Stimulated activated CD4-positive, alpha-beta T cell treated with anti-CD3 and anti-CD28 coated beads, Interleukin-2, amount 100 ng/mL, for 48 hours (primary cell): ENCODE measurements around the gene GRIN3A.
"Not testable (repeated sequence)": the region's sequence is repeated elsewhere in the genome, so short reads cannot be mapped to it uniquely, and the experiment has no call there.

Experiments
- DNase-seq, 2 donors: peaks; one replicate each; pipeline ENCODE4 v3.0.0-alpha.2; 2020

GRIN3A gene

DNA sequence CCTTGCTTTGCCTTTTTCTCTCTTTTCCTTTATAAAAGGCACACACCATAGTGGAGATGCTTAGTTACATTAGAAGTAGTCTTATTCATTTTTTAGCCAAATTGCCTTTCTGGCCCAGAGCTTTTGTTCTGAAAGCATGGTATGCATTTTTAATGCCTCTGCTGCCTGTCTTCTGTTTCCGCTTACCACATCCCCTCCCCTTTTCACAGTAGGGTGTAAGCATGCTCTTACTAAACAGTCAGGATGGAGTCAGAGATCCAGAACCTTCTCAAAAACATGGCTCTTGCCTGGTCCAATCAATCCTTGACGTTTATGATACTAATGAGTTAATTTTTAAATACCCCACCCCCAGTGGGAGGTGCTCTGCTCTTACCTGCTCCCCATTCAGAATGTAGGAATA lies 166.1 kb downstream of the GRIN3A start:
- DNase-seq = no peak

DNA sequence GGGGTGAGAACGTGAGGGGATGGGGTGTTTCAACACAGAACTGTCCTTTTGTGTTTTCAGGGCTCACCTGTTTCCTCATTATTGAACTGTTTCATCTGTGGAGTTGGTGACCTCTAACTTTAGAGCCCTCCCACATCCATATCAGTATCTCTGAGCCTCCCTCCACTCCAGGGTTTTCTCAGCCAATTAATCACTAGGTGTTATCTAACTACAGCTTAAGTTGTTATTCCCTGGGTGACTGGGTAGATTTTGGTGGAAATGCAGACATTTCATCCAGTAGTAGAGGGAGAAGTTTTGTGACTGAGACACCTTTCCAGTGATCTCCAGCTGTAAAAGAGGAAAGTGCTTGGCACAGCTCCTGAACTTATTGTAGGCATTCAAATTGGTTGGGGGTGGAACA lies 167.3 kb downstream of the GRIN3A start:
- no peak for DNase-seq

DNA sequence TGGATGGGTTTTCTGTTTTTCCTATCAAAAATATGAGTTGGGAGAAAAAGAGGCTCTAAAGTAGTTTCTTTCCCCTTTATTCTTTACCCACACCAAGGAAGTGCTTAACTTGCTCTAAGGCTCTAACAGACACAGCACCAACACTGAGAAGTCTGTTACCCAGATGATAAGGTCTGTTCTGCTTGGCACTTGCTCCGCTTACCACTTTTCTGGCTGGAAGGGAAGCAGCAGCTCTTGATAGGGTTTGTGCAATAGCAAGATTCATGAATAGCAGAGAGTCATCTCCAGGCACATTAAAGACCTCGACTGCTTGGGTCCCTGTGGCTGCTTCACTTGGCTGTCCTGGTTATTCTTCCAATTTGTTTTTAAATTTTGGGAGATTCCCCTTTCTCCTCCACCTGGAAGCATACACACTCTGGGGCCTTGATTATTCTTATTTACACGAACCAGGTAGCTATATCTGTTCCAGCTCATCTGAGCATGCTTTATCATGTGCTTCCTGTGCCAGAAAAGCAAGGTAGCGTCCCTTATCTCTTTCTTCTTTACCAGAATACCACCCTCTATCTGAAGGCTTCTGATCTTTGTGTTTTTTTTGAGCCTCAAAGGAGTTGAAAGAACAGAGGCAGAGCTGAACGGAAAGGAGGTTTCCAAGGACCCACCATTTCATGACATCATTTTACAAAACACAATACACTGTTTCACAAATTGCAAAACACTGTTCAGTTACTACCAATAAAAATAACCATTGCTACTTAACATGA lies 168.5 kb downstream of the GRIN3A start:
- DNase-seq = no peak

DNA sequence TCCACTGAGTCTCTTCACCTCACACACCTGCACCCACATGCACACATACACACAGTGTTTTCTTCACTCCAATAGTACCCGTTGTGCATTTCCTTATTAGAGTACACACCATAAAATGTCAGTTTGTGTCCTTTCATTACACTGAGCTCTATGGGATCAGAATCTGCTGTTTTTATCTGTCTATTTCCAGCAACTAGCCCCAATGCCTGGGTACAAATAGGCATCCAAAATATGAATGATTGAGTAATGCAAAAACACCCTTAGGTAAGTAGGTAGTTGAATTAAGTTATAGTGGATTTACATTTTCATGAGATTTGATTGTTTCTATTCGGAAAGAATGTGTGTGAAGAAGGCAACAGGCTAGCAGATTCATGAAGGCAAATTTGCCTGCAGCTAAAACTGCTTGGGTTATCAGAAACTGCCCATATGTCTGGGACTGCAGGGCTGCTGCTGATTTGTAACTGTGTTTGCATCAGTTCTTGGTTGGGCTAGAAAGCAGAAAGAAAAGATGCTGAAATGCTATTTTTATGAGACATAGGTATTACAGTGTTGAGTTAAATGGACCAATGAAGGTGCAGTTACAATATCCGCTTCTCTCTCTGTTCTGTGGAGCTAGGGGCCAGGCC lies 170.6 kb downstream of the GRIN3A start:
- DNase-seq = no peak

DNA sequence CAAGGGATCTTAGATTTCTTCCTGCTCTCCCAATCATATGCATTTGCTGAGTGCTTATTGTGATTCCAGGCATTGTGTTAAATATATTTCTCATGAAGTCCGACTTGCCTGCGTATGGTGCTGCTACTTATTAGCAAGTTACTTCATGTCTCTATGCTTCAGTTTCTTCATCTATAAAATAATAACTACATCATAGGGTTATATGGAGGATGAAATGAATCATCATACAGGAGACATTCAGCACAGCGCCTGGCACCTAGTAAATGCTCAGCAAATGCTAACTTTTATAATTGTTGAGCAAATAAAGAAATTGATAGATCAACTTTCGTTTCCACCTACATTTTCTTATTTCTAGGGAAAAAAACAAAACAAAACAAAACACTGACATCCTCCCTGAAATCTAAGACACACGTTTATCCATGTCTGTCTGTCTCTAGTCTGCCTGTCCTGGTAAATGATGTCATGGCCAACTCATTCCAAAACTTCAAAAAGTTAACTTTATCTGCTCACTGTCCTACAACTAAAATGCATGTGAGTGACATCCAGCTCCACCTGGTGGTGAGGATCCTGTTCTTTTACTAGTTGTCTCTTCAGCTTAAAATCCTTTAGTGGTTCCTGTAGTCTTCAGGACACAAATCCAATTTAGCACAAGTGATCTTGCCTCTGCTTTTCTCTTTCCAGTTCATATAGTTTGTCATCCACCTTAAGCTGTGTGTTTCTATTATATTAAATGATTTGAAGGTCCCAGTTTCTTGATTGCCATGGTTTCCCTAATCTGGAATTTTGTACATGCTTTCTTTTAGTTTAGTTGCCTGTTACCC lies 171.3 kb downstream of the GRIN3A start:
- DNase-seq = peak in 1 of 2 donors; percentile 30

DNA sequence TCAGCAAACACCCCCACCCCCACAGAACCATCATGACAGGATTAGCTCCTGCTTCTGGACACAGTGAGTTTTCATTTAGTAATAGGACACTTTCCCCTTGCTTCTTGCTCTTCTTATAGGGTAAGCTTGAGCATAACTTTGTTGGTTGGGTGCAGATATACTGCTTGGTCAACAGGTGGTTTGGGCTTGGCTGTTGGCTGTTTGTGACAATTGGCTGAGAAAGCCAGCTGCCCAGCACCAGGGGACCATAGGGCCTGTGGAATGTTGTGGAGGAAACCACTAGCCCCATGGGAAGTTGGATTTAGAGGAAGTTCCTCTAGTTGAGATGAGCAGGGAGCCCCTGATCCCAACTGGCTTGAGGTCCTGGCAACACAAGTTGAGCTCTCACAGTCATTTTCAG lies 174.2 kb downstream of the GRIN3A start:
- no peak for DNase-seq

DNA sequence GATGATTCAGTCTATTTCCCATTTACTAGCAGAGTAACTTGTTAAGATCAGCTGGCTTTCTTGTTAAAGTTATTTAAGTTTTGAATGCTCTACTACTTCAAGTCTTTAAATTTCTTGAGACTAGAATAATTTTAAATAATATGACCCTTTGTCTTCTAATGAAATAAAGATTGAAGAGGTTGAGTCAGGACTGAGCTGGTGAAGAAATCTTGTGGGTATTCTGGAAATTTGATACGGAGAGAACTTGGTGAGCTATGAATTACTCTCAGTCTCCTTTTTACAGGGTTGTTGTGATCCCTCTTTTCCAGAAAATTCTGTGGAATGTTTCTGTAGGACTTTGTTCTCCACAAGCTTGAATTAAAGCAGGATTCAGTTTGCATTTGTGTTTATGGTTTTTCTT lies 175.5 kb downstream of the GRIN3A start:
- DNase-seq = no peak

DNA sequence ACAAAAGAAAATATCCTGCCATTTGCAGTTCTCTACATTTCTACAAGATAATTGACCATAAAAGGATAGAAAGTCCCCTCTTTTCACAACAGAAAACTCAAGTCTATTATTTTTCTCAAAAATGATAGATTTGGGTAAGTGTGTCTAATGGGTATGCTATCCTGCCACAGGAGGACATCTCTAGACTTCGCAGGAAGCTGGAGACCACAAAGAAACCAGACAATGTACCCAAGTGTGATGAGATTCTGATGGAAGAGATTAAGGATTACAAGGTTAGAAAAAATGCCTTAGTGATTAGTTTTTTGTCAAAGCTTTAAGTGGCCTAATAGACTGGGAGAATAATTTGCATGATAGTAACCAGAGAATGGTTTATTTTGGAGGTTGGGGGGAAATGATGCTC lies 176.7 kb downstream of the GRIN3A start:
- no peak for DNase-seq

DNA sequence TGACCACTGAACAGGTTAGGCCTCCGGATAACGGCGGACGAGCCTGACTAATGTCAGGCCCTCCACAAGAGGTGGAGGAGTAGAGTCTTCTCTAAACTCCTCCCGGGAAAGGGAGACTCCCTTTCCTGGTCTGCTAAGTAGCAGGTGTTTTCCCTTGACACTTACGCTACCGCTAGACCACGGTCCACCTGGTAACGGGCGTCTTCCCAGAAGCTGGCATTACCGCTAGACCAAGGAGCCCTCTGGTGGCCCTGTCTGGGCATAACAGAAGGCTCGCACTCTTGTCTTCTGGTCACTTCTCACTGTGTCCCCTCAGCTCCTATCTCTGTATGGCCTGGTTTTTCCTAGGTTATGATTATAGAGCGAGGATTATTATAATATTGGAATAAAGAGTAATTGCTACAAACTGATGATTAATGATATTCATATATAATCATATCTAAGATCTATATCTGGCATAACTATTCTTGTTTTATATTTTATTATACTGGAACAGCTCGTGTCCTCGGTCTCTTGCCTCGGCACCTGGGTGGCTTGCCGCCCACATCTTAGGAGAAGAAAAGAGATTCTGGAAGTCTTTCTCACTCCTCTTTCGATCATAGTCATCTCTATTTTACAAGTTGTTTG lies 188.9 kb downstream of the GRIN3A start:
- not testable (repeated sequence) for DNase-seq

DNA sequence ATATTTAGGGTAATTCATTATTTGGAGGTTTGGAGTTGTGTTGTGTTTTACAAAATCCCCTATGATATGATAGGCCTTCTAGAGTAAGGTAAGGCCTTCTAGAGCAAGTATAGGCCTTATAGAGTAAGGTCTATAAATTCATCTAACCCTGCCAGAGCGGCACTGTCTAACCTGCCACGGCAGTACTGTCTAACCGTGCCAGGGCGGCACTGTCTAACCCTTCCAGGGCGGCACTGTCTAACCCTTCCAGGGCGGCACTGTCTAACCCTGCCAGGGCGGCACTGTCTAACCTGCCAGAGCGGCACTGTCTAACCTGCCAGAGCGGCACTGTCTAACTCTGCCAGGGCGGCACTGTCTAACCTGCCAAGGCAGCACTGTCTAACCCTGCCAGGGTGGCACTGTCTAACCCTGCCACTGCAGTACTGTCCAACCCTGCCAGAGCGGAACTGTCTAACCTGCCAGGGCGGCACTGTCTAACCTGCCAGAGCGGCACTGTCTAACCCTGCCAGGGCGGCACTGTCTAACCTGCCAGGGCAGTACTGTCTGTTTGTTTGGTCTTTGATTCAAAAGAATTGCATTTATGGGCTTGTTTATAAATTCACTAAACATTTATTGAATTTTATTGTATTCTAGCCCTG lies 195.2 kb downstream of the GRIN3A start:
- no peak for DNase-seq

DNA sequence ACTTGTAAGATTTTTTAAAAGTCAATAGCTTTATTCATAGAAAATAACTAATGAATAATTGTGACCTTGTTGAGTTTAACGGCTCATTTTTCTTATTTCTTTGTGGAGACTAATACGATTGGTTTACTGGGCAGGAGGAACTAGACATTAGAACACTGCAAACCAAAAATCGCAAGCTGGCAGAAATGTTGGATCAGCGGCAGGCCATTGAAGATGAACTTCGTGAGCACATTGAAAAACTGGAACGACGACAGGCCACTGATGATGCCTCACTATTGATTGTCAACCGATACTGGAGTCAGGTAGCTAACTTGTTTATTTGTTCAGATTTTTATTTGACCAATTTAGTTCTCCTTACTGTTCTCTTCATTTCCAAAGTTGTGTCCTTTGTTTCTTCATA lies 198.4 kb downstream of the GRIN3A start:
- DNase-seq = no peak

DNA sequence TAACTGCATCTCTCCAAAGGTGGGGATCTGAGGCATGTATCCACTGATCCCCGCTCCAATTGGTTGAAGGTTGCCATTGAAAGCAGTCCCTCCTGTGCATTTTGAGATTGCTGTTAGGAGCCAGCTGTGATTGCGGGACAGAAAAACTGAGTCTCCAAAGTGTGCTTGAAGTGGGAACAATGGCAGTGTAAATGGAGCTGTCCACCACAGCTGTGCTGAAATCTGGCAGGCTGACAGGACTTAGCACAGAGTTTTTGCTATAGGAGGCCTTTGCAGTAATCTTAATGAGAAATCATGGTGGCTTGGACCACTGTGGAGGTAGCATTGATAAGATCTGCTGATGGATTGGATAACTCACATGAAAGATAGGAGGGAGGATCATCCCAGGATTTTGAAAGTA lies 201.5 kb downstream of the GRIN3A start:
- no peak for DNase-seq

DNA sequence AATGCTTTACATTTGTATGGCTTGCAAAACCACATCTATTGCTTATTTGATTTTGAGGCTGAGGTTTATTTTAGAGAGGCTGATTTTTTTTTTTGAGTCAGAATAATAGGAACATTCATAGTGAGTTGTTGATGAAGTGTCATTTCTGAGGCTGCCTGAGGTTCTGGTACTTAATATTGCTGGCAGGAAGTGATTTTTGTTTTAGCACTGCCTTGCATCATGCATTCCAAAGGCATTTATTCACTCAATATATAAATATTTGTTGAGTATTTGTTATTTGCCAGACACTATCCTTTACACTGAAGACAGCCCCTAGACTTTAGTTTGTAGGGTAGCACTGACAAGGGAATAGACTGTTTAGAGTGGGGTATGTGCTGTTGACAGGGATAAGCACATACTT lies 202.1 kb downstream of the GRIN3A start:
- DNase-seq = no peak

DNA sequence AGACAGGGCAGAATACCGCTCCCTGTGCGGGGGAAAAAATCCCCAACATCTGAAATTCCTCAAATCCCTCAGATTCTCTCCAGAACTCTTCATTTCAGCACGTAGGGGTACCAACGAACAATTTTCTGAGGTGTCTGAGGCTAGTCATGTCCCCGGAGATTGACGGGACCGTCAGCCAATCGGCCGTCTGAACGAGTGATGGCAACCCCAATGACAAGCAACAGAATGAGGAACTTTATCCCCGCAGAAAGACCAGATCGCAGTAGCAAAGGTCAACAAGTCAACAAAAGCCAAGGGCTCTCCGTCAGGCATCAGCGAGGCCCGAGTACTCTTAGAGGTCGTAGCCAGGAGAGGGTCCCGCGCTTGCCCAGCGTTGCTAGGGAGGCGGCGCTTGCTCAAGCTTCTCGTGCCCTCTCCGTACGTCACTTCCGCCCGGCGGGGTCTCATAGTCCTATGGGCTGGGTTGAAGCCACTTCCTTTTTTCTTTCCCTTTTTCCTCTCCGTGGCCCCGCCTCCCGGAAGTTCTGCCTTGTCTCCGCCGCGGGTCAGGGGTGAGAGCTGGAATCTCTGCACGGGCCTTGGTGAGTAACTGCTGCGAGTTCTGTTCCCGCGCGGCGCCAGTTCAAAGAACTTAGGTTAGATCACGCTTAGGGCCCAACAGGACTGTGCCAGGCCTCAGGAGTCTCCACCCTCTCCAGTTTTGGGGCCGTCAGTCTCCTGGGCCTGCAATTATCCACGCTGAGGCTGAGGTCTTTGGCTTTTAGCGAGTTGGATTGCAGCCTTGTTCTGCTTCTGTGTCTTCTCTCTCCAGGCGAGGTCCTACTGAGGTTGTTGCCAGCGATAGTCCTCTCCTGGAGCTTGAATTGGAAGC lies 204.9 kb downstream of the GRIN3A start, which contains the start of gene RNF20:
TSS of gene RNF20 (plus strand) at position 520 of the 871 bp plus-strand sequence. CDS start 1,571 bp downstream, outside the sequence.
- DNase-seq = peak; percentile 95 to 97

DNA sequence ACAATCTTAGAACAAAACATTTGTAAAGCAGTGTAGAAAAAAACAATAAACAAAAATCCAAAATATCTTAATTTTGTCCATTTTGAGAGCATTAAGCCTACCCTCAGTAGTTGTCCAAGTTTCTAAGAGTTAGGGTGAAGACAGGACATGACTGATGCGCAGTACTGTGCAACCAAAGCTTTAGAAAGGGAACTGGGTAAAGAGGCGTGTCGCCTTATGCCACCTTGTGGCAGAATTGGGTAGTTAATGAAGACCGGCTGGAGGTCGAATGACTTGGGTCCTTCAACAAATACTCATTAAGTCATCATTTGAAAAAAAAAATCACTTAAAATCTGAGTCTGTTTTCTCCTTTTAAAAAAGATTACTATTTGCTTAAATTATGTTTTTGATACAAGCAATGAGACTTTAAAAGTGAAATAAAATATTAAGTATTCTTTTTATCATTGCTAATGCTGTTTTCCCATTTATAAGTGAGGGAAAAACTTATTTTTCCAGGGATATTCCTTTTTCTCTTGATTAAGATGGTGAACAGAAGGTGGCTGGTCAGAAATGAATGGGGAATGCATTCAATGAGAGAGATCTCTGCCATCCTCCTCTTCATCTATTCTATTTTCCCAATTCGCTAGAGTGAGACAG lies 208.3 kb downstream of the GRIN3A start:
- peak; percentile 59 to 70 for DNase-seq

DNA sequence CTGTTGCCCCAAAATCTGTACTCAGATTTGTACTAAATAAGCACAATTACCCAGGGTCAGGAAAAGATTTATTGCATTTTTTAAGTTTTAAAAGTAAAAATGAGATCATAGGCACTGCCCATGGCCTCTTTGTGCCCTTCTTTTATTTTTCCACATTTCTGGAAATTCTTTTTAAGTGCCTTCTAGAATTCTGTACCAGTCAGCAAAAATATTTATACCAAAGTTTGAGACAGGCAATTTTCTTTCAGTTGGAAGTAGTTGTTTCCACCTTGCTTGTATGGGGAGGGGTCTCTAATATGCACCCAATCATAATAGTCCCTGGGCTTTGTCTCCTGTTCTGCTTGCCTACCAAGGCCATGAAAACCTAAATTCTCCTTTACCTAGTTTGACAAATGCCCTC lies 210.4 kb downstream of the GRIN3A start:
- no peak for DNase-seq

DNA sequence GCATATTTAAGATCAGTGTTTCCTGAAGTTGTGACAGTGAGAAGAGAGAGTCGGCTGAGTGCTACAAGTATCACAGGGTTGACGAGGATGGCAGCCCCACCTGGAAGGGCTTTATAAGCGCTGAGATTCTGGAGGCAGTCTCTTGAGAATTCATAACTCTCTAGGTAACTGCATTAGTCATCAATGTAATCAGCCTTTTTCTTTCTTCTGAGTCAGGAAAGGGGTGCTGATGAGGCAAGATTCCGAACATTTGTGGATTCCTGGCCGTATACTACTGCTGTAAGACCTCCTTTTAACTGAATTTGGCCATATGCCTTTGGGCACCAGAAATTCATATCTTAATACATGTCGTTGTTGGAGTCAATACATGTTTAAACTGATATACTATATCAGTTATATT lies 211.4 kb downstream of the GRIN3A start:
- DNase-seq = no peak

DNA sequence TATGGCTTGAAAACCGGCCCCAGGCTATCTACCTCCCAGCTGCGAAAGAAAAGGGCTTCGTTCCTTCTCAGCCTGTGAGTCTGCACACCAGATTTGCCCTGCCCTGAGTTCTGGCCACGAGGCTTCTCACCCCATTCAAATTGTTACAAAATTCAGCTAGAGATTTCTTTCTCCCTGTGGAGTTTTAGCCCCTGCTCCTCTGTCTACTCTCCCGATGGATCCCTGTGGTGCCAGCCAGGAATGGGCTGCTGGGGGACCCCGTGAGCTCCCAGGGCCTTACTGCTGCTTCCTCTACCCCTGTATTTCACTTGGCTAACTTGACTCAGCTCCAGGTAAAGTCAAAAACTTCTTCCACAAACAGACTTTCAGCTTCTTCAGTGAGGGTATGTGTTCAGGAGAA lies 214.1 kb downstream of the GRIN3A start:
- no peak for DNase-seq
